Measurements from ENCODE around the gene GGCT.

The GGCT gene

GRCh38 chr7:30463405-30464145 is 41.1 kb downstream of the GGCT start:
- no peak for DNase-seq (ENCODE audit: low read depth in 2 of 2)

- no peak for DNase-seq (ENCODE audit: low read depth in 2 of 2)
Observed at GRCh38 chr7:30462179-30462578, 42.5 kb downstream of the GGCT start.

- no peak for DNase-seq (ENCODE audit: low read depth in 2 of 2)
Observed at GRCh38 chr7:30460246-30460633, 44.4 kb downstream of the GGCT start.

GRCh38 chr7:30459591-30460245 is 44.9 kb downstream of the GGCT start:
- DNase-seq (ENCODE audit: low read depth in 2 of 2) = no peak

GRCh38 chr7:30458311-30458710 is 46.3 kb downstream of the GGCT start:
- DNase-seq (ENCODE audit: low read depth in 2 of 2) = no peak

- no peak for DNase-seq (ENCODE audit: low read depth in 2 of 2)
Observed at GRCh38 chr7:30453921-30454320, 50.7 kb downstream of the GGCT start.

- no peak for DNase-seq (ENCODE audit: low read depth in 2 of 2)
Observed at GRCh38 chr7:30453016-30453415, 51.6 kb downstream of the GGCT start.

GRCh38 chr7:30452280-30452930 is 52.2 kb downstream of the GGCT start:
- no peak for DNase-seq (ENCODE audit: low read depth in 2 of 2)

- DNase-seq (ENCODE audit: low read depth in 2 of 2) = no peak
Observed at GRCh38 chr7:30451539-30452279, 52.9 kb downstream of the GGCT start.

GRCh38 chr7:30450983-30451497 is 53.6 kb downstream of the GGCT start:
- no peak for DNase-seq (ENCODE audit: low read depth in 2 of 2)

GRCh38 chr7:30450240-30450982 is 54.2 kb downstream of the GGCT start:
- DNase-seq (ENCODE audit: low read depth in 2 of 2) = no peak

- DNase-seq (ENCODE audit: low read depth in 2 of 2) = no peak
Observed at GRCh38 chr7:30448461-30449189, 56.0 kb downstream of the GGCT start.

- DNase-seq (ENCODE audit: low read depth in 2 of 2) = no peak
Observed at GRCh38 chr7:30447466-30447865, 57.2 kb downstream of the GGCT start.

All from stimulated activated CD8-positive, alpha-beta memory T cell treated with anti-CD3 and anti-CD28 coated beads, Interleukin-7, amount 100 ng/mL, for 1 hour (primary cell).